PC-3 (cell line): ENCODE results near the gene PRRX1. TPM values are rescaled to one million over a fixed set of nuclear protein-coding genes. Genes with fewer than 3 reads are reported as not detected.

Experiments
- ATAC-seq: fragments of 200-7000 bp; cut with Tn5 transposase; 2 replicates; pipeline ENCODE4 v1.9.1; 2020; ENCODE audit warnings: mild to moderate bottlenecking, moderate library complexity
- BruUV-seq: library from RNA; stranded (reverse); fragments of 400-500 nt; replicated peaks from 2 replicates; lab custom pipeline; 2021; lab: Mats Ljungman, UMichigan
- CTCF ChIA-PET: fragments of 300-600 bp; sonication (Branson Sonifier 250); formaldehyde crosslinking; loops from one replicate; lab custom pipeline; 2022; ENCODE audit warnings: antibody characterized with exemption; lab: Charles Lee
- POLR2A ChIA-PET: fragments of 300-600 bp; sonication (Branson Sonifier 250); formaldehyde crosslinking; loops from one replicate; lab custom pipeline; 2022; ENCODE audit warnings: antibody characterized with exemption; ENCODE audit not compliant: unreplicated experiment; lab: Charles Lee
- DNase-seq: peaks from one replicate; pipeline ENCODE4 v3.0.0-alpha.2; 2015
- H2AFZ ChIP-seq: fragments of 300-600 bp; sonication (generic); 2 replicates; pipeline ENCODE4 v1.6.0; 2016; ENCODE audit warnings: antibody characterized with exemption, low read length
- H3F3A ChIP-seq: fragments of 300-600 bp; sonication (generic); one replicate; pipeline ENCODE4 v1.6.0; 2017; ENCODE audit warnings: antibody characterized with exemption, low read length, control low read depth, mild to moderate bottlenecking; ENCODE audit not compliant: unreplicated experiment
- H3K27ac ChIP-seq: fragments of 300-600 bp; sonication (generic); 2 replicates; pipeline ENCODE4 v1.5.1; 2016; ENCODE audit warnings: mild to moderate bottlenecking, low read length
- H3K27me3 ChIP-seq: fragments of 300-600 bp; sonication (generic); 2 replicates; pipeline ENCODE4 v1.6.1; 2016; ENCODE audit warnings: low read length, mixed read lengths
- H3K36me3 ChIP-seq: fragments of 300-600 bp; sonication (generic); 2 replicates; pipeline ENCODE4 v1.6.1; 2016; ENCODE audit warnings: low read depth, mixed run types, low read length, mixed read lengths
- H3K4me1 ChIP-seq: fragments of 300-600 bp; sonication (generic); 2 replicates; pipeline ENCODE4 v1.5.1; 2016; ENCODE audit warnings: low read length; ENCODE audit not compliant: insufficient read depth
- H3K4me2 ChIP-seq: fragments of 300-600 bp; sonication (generic); 2 replicates; pipeline ENCODE4 v1.6.0; 2016; ENCODE audit warnings: low read length
- H3K4me3 ChIP-seq: fragments of 300-600 bp; sonication (generic); 2 replicates; pipeline ENCODE4 v1.5.1; 2016; ENCODE audit warnings: mild to moderate bottlenecking, low read length, mixed read lengths
- H3K79me2 ChIP-seq: fragments of 300-600 bp; sonication (generic); 2 replicates; pipeline ENCODE4 v1.6.1; 2017; ENCODE audit warnings: low read length, mixed read lengths
- H3K9ac ChIP-seq: fragments of 300-600 bp; sonication (generic); 2 replicates; pipeline ENCODE4 v1.6.0; 2016; ENCODE audit warnings: mild to moderate bottlenecking, low read length
- H3K9me2 ChIP-seq: fragments of 300-600 bp; sonication (generic); replicated peaks from 2 replicates; pipeline ENCODE4 v1.6.1; 2016; ENCODE audit warnings: mixed run types, low read length, mixed read lengths
- H3K9me3 ChIP-seq: fragments of 300-600 bp; sonication (generic); 2 replicates; pipeline ENCODE4 v1.6.1; 2016; ENCODE audit warnings: low read length, mixed read lengths
- H4K20me1 ChIP-seq: fragments of 300-600 bp; sonication (generic); 2 replicates; pipeline ENCODE4 v1.6.1; 2016; ENCODE audit warnings: low read length, mixed read lengths
- EZH2 ChIP-seq: fragments of 300-600 bp; sonication (generic); IDR thresholded peaks from one replicate; pipeline ENCODE4 v1.6.1; 2017; ENCODE audit warnings: antibody characterized with exemption, mild to moderate bottlenecking, low read length; ENCODE audit not compliant: unreplicated experiment
- EZH2phosphoT487 ChIP-seq: fragments of 300-600 bp; sonication (generic); IDR thresholded peaks from 2 replicates; pipeline ENCODE4 v1.6.1; 2018; ENCODE audit warnings: mild to moderate bottlenecking, antibody characterized with exemption, low read length, borderline replicate concordance
- intact Hi-C: fragments of 100-400 bp; cut with micrococcal nuclease; formaldehyde crosslinking; loops from 2 replicates; pipeline ENCODE4 v1.9.0; 2023
- total RNA-seq: library from RNA; depleted of rRNA; stranded (reverse); fragments of >200 nt; gene quantifications from 2 replicates; pipeline ENCODE4 v1.2.3, GENCODE V29; 2014
- TF ChIP-seq, protein P1 (sequence below): fragments of 300-600 bp; sonication (generic); conservative IDR thresholded peaks from 2 replicates; pipeline ENCODE4 v1.5.1; 2017; ENCODE audit warnings: antibody characterized with exemption, low read depth, mild to moderate bottlenecking, low read length

The PRRX1 gene
- total RNA-seq, 1 experiment from 2014 or later: not detected

DNA sequence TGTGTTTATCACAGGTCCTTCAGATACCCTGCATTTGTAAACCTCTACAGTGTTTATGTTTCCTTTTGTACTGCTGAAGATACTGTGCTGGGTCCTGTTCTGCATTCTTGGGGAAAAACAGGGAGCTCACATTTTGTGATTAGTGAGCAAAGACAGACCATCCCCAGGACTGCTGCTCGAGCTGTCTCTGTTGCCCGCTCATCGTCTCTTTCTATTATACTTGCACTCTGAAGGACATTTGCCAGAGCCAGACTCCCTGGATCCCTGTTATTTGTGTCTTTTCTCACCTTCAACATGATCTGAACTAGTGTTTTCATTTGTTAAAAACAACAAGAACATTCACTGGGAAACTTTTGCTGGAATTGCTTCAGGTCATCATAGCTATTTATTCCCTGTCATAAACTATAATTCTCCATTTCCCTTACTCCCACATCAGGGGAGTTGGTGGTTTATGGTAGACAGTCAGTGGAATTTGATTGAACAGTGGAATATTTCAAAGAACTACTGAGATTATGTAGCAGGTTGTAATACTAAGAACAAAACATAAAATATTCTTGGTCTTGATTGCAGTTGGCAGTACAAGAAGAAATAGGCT is 53.0 kb downstream of the PRRX1 start:
- CTCF ChIA-PET: no interaction called here
- peaks cover 7% of the 10 kb centered on the region for H3K4me1 ChIP-seq
- no peaks in the 10 kb centered on the region for H3K9me2 ChIP-seq
- H3K4me2 ChIP-seq: no peak overlapping the region
- DNase-seq (no peak), ATAC-seq (no peak)
- no peak overlapping the region for H3K9ac ChIP-seq
- TF ChIP-seq, protein P1, sequence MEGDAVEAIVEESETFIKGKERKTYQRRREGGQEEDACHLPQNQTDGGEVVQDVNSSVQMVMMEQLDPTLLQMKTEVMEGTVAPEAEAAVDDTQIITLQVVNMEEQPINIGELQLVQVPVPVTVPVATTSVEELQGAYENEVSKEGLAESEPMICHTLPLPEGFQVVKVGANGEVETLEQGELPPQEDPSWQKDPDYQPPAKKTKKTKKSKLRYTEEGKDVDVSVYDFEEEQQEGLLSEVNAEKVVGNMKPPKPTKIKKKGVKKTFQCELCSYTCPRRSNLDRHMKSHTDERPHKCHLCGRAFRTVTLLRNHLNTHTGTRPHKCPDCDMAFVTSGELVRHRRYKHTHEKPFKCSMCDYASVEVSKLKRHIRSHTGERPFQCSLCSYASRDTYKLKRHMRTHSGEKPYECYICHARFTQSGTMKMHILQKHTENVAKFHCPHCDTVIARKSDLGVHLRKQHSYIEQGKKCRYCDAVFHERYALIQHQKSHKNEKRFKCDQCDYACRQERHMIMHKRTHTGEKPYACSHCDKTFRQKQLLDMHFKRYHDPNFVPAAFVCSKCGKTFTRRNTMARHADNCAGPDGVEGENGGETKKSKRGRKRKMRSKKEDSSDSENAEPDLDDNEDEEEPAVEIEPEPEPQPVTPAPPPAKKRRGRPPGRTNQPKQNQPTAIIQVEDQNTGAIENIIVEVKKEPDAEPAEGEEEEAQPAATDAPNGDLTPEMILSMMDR: no peak
- TF ChIP-seq EZH2phosphoT487 (no peak), EZH2 (no peak)
- H4K20me1 ChIP-seq: no peaks in the 10 kb centered on the region
- BruUV-seq: no TSS peak
- no peak overlapping the region for H3K4me3 ChIP-seq
- H3K27me3 ChIP-seq: no peaks in the 10 kb centered on the region
- no peaks in the 10 kb centered on the region for H3K79me2 ChIP-seq
- POLR2A ChIA-PET: no interaction called here
- no peak overlapping the region for H2AFZ ChIP-seq
- H3K9me3 ChIP-seq: no peaks in the 10 kb centered on the region
- intact Hi-C loops: no loop called here
- H3K36me3 ChIP-seq: no peaks in the 10 kb centered on the region
- H3F3A ChIP-seq: no peaks in the 10 kb centered on the region
- no peak overlapping the region for H3K27ac ChIP-seq

DNA sequence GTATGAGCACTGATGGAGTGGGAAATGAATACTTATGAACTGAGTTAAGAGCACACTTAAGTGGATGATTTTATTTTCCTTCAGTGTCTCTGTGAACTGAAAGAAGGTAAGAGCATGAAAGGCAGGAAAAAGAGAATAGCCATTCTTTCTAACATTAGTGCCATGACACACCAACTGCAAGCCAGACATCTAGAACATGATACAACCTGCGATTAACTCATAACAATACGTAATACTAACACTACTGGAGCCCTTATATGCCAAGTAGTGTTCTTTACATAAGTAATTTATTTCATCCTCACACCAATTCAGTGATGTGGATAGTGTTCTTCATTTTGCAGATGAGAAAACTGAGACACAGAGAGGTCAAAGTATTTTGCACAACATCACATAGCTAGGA is 56.7 kb downstream of the PRRX1 start:
- no peak overlapping the region for H3K9ac ChIP-seq
- ATAC-seq (no peak), DNase-seq (no peak)
- intact Hi-C loops: no loop called here
- H3K27me3 ChIP-seq: no peaks in the 10 kb centered on the region
- H3K9me2 ChIP-seq: no peaks in the 10 kb centered on the region
- H3K79me2 ChIP-seq: no peaks in the 10 kb centered on the region
- no peaks in the 10 kb centered on the region for H3F3A ChIP-seq
- no peaks in the 10 kb centered on the region for H3K36me3 ChIP-seq
- BruUV-seq: no TSS peak
- no peaks in the 10 kb centered on the region; the same call in 1 of the 2 replicates for H3K4me1 ChIP-seq
- POLR2A ChIA-PET: no interaction called here
- H3K4me3 ChIP-seq: no peak overlapping the region
- no peak overlapping the region for H2AFZ ChIP-seq
- no peaks in the 10 kb centered on the region for H3K9me3 ChIP-seq
- H3K27ac ChIP-seq: no peak overlapping the region
- TF ChIP-seq EZH2: no peak
- CTCF ChIA-PET: no interaction called here
- H4K20me1 ChIP-seq: no peaks in the 10 kb centered on the region
- no peak overlapping the region for H3K4me2 ChIP-seq

DNA sequence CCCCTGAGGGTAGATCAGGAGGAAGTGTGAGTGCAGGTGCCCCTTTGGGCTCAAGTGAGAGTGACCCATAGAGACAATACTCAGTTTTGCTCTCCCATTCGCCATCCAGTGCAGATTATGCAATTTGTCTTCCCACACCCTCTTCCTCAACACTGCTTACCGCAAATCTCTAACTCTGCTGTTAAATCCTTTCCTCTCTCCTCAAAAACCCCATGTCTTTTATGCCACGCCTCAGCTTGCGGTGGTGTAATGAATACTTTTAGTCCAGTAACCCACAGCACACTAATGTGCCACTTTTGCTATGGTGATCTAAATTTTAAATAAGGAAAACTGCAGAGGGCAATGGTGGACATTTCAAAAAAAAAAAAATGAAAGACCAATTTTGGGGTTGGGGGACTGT is 57.7 kb downstream of the PRRX1 start:
- no peak overlapping the region for H3K4me2 ChIP-seq
- ATAC-seq (no peak), DNase-seq (no peak)
- H3K4me3 ChIP-seq: no peak overlapping the region
- H3K27ac ChIP-seq: no peak overlapping the region
- H3K9ac ChIP-seq: no peak overlapping the region
- ChIA-PET POLR2A (no interaction called here), CTCF (no interaction called here)
- H3K9me2 ChIP-seq: no peaks in the 10 kb centered on the region
- H4K20me1 ChIP-seq: no peaks in the 10 kb centered on the region
- no peaks in the 10 kb centered on the region for H3F3A ChIP-seq
- H2AFZ ChIP-seq: no peak overlapping the region
- TF ChIP-seq, protein P1: no peak
- TF ChIP-seq EZH2 (no peak), EZH2phosphoT487 (no peak)
- no peaks in the 10 kb centered on the region for H3K79me2 ChIP-seq
- intact Hi-C loops: no loop called here
- no peaks in the 10 kb centered on the region for H3K9me3 ChIP-seq
- no peaks in the 10 kb centered on the region for H3K36me3 ChIP-seq
- no peaks in the 10 kb centered on the region for H3K27me3 ChIP-seq
- no TSS peak for BruUV-seq
- no peaks in the 10 kb centered on the region; the same call in 1 of the 2 replicates for H3K4me1 ChIP-seq
